Ishikawa (cell line): ENCODE data around the gene EGR2.

Experiments used
- CEBPB ChIP-seq: IDR thresholded peaks from 2 replicates; pipeline ENCODE4 v1.6.1; 2012
- CREB1 ChIP-seq: IDR thresholded peaks from 2 replicates; pipeline ENCODE4 v1.6.1; 2012; ENCODE audit warnings: low read depth
- EGR1 ChIP-seq: IDR thresholded peaks from 2 replicates; pipeline ENCODE4 v1.6.1; 2012
- EP300 ChIP-seq: IDR thresholded peaks from 2 replicates; pipeline ENCODE4 v1.6.1; 2012; ENCODE audit warnings: borderline replicate concordance
- FOXM1 ChIP-seq: IDR thresholded peaks from 2 replicates; pipeline ENCODE4 v1.6.1; 2012; ENCODE audit warnings: low read depth, borderline replicate concordance
- MAX ChIP-seq: IDR thresholded peaks from 2 replicates; pipeline ENCODE4 v1.6.1; 2012
- NFIC ChIP-seq: IDR thresholded peaks from 2 replicates; pipeline ENCODE4 v1.6.1; 2012
- RAD21 ChIP-seq: IDR thresholded peaks from 2 replicates; pipeline ENCODE4 v1.6.1; 2012; ENCODE audit warnings: low read depth
- REST ChIP-seq: IDR thresholded peaks from 2 replicates; pipeline ENCODE4 v1.6.1; 2012; ENCODE audit warnings: low read depth, mild to moderate bottlenecking
- TAF1 ChIP-seq: IDR thresholded peaks from 2 replicates; pipeline ENCODE4 v1.6.1; 2012; ENCODE audit warnings: low read depth, mild to moderate bottlenecking
- TCF12 ChIP-seq: IDR thresholded peaks from 2 replicates; pipeline ENCODE4 v1.6.1; 2012; ENCODE audit warnings: low read depth
- TEAD4 ChIP-seq: IDR thresholded peaks from 2 replicates; pipeline ENCODE4 v1.6.1; 2012
- USF1 ChIP-seq: IDR thresholded peaks from 2 replicates; pipeline ENCODE4 v1.6.1; 2012
- YY1 ChIP-seq: IDR thresholded peaks from 2 replicates; pipeline ENCODE4 v1.6.1; 2012; ENCODE audit warnings: low read depth
- ZBTB7A ChIP-seq: IDR thresholded peaks from 2 replicates; pipeline ENCODE4 v1.6.1; 2012; ENCODE audit warnings: low read depth

EGR2 gene

GRCh38 chr10:62839590-62839989 is 23.4 kb upstream of the EGR2 start:
- TF ChIP-seq USF1 (no peak), NFIC (no peak), CEBPB (no peak), EP300 (no peak), FOXM1 (no peak), EGR1 (no peak), CREB1 (no peak)

GRCh38 chr10:62831346-62831745 is 15.2 kb upstream of the EGR2 start:
- TF ChIP-seq RAD21 (no peak), EGR1 (no peak), REST (no peak), EP300 (no peak), CREB1 (no peak), YY1 (no peak), TAF1 (no peak), CEBPB (no peak), TEAD4 (no peak), ZBTB7A (no peak), MAX (no peak), FOXM1 (no peak), NFIC (no peak), USF1 (no peak), TCF12 (no peak)

GRCh38 chr10:62830679-62831078 is 14.5 kb upstream of the EGR2 start:
- TF ChIP-seq EP300 (no peak), TCF12 (no peak), TEAD4 (no peak), CEBPB (no peak), ZBTB7A (no peak)

- no peak for TF ChIP-seq EP300
- TF ChIP-seq FOXM1 = no peak
- no peak for TF ChIP-seq CREB1
- TF ChIP-seq ZBTB7A = no peak
- TF ChIP-seq CEBPB = no peak
Measured at GRCh38 chr10:62829622-62830021, 13.5 kb upstream of the EGR2 start.

GRCh38 chr10:62826273-62826672 is 10.1 kb upstream of the EGR2 start:
- TF ChIP-seq TEAD4 = no peak
- TF ChIP-seq NFIC = no peak
- TF ChIP-seq ZBTB7A = no peak
- TF ChIP-seq CREB1 = no peak
- no peak for TF ChIP-seq TAF1
- no peak for TF ChIP-seq REST
- TF ChIP-seq EGR1 = no peak
- TF ChIP-seq USF1 = no peak
- TF ChIP-seq CEBPB = no peak
- TF ChIP-seq TCF12 = no peak
- no peak for TF ChIP-seq EP300
- no peak for TF ChIP-seq MAX

- no peak for TF ChIP-seq TCF12
- no peak for TF ChIP-seq CREB1
- no peak for TF ChIP-seq EGR1
- no peak for TF ChIP-seq TEAD4
- no peak for TF ChIP-seq TAF1
- TF ChIP-seq MAX = no peak
- TF ChIP-seq REST = no peak
- no peak for TF ChIP-seq FOXM1
- TF ChIP-seq CEBPB = no peak
- TF ChIP-seq NFIC = no peak
- TF ChIP-seq EP300 = no peak
- TF ChIP-seq YY1 = no peak
- no peak for TF ChIP-seq USF1
- TF ChIP-seq RAD21 = no peak
Measured at GRCh38 chr10:62820586-62820985, 4.4 kb upstream of the EGR2 start.
